ENCODE data around the gene PTGDS. TPM values are rescaled to one million over a fixed set of nuclear protein-coding genes. Genes with fewer than 3 reads are reported as not detected.

The PTGDS gene
- total RNA-seq, 1 experiment from 2014 or later, result 3.6 TPM

DNA sequence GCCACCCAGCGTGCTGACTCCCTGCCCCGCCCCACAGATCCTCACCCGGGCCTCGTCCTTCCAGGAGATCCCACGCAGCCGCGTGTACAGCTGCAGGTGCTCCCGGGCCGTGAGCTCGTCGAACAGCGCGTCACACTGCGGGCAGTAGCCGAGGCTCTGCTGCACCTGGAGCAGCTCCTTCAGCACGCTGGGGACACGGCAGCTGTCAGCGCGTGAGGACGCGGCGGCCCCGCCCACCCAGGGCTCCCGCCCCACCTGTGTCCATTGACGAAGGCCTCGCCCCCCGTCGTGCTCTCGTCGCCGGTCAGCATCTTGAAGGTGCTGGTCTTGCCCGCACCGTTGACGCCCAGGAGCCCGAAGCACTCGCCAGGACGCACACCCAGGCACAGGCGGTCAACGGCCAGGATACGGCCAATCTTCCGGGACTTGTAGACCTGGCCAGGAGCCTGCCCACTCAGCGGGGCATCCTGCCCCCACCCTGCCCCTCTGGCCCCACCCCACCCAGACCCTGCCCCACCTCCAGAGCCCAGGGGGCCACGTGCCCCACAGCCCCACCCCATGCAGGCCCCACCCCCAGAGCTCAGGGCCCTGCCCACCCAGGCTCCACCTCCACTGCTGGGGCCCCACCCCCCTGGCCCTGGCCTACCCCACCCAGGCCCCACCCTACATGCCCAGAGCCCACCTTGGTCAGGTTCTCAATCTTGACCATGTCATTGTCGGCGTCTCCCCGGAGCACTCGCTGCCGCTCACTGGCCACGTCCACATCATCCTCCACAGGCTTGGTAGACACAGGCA lies 32.8 kb downstream of the PTGDS start:
- peaks cover 2% of the 10 kb centered on the region for H4K20me1 ChIP-seq (ENCODE audit: control insufficient read depth, insufficient read depth, insufficient read length)

More for the DNA sequence above, 32.8 kb downstream of the PTGDS start:
- Histone ChIP-seq H2BK20ac (ENCODE audit: low read depth, low read length, poor library complexity, severe bottlenecking) (no peak overlapping the region), H2BK12ac (ENCODE audit: insufficient read length, low read depth, low read length) (no peak overlapping the region), H3K79me1 (ENCODE audit: insufficient read depth, low read depth, low read length, poor library complexity, severe bottlenecking) (no peaks in the 10 kb centered on the region), H3K23me2 (ENCODE audit: insufficient read length, low read depth, low read length, poor library complexity, severe bottlenecking) (no peaks in the 10 kb centered on the region), H3K9ac (ENCODE audit: extremely low read depth, insufficient read length, low read length) (no peak overlapping the region), H3K4me2 (ENCODE audit: insufficient read depth, insufficient read length, low read length) (no peak overlapping the region), H3K4ac (ENCODE audit: low read depth, low read length) (no peak overlapping the region), H3K27ac (ENCODE audit: insufficient read length, low read depth, low read length) (no peak overlapping the region), H3K4me1 (ENCODE audit: insufficient read depth, low read length) (no peaks in the 10 kb centered on the region), H4K91ac (ENCODE audit: insufficient read length, low read depth, low read length) (no peak overlapping the region), H2BK5ac (ENCODE audit: insufficient read length, low read length) (no peak overlapping the region), H2AFZ (ENCODE audit: low read length) (no peak overlapping the region), H3K56ac (ENCODE audit: insufficient read length, low read depth, low read length) (no peak overlapping the region), H2BK15ac (ENCODE audit: low read depth, low read length) (no peak overlapping the region), H2BK120ac (ENCODE audit: low read depth, low read length, poor library complexity, severe bottlenecking) (no peak overlapping the region), H4K8ac (replicated peaks; ENCODE audit: insufficient read length, low read depth, low read length) (no peak overlapping the region), H4K5ac (ENCODE audit: insufficient read length, low read depth, low read length) (no peak overlapping the region), H3K23ac (ENCODE audit: insufficient read length, low read depth, low read length) (no peak overlapping the region), H3K14ac (ENCODE audit: insufficient read depth, low read length) (no peak overlapping the region), H2AK5ac (ENCODE audit: insufficient read length, low read length) (no peak overlapping the region), H3K27me3 (ENCODE audit: insufficient read depth, low read length) (no peaks in the 10 kb centered on the region), H3K18ac (ENCODE audit: insufficient read length, low read depth, low read length) (no peak overlapping the region), H3T11ph (ENCODE audit: low read length) (no peak overlapping the region), H3K79me2 (ENCODE audit: insufficient read depth, low read length) (no peaks in the 10 kb centered on the region), H3K9me3 (ENCODE audit: control insufficient read depth, low read depth, low read length) (no peaks in the 10 kb centered on the region)
- Mint-ChIP-seq H3K4me1 (no peaks in the 10 kb centered on the region), H3K27me3 (ENCODE audit: low read depth) (no peaks in the 10 kb centered on the region; the same call in 1 of the 2 replicates), H3K4me3 (no peak overlapping the region), H3K27ac (no peak overlapping the region), H3K9me3 (peaks cover 10 to 12% of the 10 kb centered on the region in 2 experiments), H3K36me3 (ENCODE audit: insufficient read depth in 1 of 3, low read depth in 3 of 3) (peaks cover 0 to 4% (median 0%) of the 10 kb centered on the region in 3 experiments; a peak in 3 of 7 replicates)
- WGBS (ENCODE audit: extremely low coverage, insufficient read length, low lambda C conversion rate), result no CpG with 5 or more reads among the region's 49 CpGs
- TF ChIP-seq, protein P1, sequence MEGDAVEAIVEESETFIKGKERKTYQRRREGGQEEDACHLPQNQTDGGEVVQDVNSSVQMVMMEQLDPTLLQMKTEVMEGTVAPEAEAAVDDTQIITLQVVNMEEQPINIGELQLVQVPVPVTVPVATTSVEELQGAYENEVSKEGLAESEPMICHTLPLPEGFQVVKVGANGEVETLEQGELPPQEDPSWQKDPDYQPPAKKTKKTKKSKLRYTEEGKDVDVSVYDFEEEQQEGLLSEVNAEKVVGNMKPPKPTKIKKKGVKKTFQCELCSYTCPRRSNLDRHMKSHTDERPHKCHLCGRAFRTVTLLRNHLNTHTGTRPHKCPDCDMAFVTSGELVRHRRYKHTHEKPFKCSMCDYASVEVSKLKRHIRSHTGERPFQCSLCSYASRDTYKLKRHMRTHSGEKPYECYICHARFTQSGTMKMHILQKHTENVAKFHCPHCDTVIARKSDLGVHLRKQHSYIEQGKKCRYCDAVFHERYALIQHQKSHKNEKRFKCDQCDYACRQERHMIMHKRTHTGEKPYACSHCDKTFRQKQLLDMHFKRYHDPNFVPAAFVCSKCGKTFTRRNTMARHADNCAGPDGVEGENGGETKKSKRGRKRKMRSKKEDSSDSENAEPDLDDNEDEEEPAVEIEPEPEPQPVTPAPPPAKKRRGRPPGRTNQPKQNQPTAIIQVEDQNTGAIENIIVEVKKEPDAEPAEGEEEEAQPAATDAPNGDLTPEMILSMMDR (conservative IDR thresholded peaks at IDR 0.05), result no peak
- DNase-seq, result no peak
